ENCODE data around the gene SLC12A6. TPM values are rescaled to one million over a fixed set of nuclear protein-coding genes. Genes with fewer than 3 reads are reported as not detected.

SLC12A6 gene
- total RNA-seq, 3 donors from 2014 or later, result 22.3 to 28.8 (median 25.8) TPM

DNA sequence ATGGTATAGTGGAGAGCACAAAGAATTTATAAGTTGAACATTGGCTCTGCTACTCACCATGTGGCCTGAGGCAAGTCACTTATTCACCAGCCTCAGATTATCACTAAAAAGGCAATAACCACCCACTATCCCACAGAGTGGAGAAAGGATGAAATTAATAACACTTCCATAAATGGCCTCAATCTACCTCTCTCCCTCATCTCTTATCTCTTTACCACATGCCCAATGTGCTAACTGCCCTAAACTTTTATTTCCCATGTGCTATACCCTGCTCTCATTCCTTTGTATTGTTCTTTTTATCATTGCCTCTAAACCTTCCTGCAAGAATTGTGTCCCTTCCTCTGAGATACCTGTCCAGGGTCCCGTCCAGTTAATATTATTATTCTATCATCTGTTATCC, 26.0 kb downstream of the SLC12A6 start:
- no peak for TF ChIP-seq POLR2A (IDR thresholded peaks at IDR 0.05)
- TF ChIP-seq, protein P1, sequence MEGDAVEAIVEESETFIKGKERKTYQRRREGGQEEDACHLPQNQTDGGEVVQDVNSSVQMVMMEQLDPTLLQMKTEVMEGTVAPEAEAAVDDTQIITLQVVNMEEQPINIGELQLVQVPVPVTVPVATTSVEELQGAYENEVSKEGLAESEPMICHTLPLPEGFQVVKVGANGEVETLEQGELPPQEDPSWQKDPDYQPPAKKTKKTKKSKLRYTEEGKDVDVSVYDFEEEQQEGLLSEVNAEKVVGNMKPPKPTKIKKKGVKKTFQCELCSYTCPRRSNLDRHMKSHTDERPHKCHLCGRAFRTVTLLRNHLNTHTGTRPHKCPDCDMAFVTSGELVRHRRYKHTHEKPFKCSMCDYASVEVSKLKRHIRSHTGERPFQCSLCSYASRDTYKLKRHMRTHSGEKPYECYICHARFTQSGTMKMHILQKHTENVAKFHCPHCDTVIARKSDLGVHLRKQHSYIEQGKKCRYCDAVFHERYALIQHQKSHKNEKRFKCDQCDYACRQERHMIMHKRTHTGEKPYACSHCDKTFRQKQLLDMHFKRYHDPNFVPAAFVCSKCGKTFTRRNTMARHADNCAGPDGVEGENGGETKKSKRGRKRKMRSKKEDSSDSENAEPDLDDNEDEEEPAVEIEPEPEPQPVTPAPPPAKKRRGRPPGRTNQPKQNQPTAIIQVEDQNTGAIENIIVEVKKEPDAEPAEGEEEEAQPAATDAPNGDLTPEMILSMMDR (IDR thresholded peaks at IDR 0.05), result no peak
- no peak for TF ChIP-seq POLR2AphosphoS5 (IDR thresholded peaks at IDR 0.05)
- intact Hi-C loops (cut with DNase I; ENCODE audit: low total_unique reads), result no loop called here
- no peak for DNase-seq (ENCODE audit: low spot score in 2 of 2)
- Histone ChIP-seq H3K4me3 (no peak overlapping the region), H3K4me1 (no peaks in the 10 kb centered on the region), H3K9me3 (no peaks in the 10 kb centered on the region), H3K36me3 (no peaks in the 10 kb centered on the region), H3K27ac (no peak overlapping the region), H3K27me3 (no peaks in the 10 kb centered on the region)

DNA sequence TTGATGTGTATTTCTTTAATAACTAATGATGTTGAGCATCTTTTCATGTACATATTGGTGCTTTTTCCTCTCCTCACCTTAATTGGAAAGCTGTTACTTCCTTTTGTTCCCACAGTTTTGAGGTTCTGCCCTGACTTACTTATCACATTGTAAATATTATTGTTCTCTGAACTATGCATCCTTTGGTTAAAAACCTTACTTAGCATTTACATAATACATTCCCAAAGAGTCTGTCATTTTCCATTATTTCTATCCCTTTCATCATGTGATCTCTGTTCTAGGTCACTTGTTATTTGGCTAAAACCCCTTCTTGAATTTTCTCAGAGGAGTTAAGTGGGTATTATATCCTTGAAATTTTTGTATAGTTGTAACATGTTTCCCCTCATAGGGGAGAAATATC, 33.0 kb downstream of the SLC12A6 start:
- TF ChIP-seq, protein P1 (IDR thresholded peaks at IDR 0.05), result no peak
- TF ChIP-seq POLR2AphosphoS5 (IDR thresholded peaks at IDR 0.05), result no peak
- TF ChIP-seq POLR2A (IDR thresholded peaks at IDR 0.05), result no peak
- H3K36me3 ChIP-seq, result no peaks in the 10 kb centered on the region
- no peak for DNase-seq (ENCODE audit: low spot score in 2 of 2)
- H3K9me3 ChIP-seq, result no peaks in the 10 kb centered on the region
- intact Hi-C loops (cut with DNase I; ENCODE audit: low total_unique reads), result no loop called here
- no peak overlapping the region for H3K27ac ChIP-seq
- H3K4me1 ChIP-seq, result no peaks in the 10 kb centered on the region
- H3K27me3 ChIP-seq, result no peaks in the 10 kb centered on the region
- H3K4me3 ChIP-seq, result no peak overlapping the region

DNA sequence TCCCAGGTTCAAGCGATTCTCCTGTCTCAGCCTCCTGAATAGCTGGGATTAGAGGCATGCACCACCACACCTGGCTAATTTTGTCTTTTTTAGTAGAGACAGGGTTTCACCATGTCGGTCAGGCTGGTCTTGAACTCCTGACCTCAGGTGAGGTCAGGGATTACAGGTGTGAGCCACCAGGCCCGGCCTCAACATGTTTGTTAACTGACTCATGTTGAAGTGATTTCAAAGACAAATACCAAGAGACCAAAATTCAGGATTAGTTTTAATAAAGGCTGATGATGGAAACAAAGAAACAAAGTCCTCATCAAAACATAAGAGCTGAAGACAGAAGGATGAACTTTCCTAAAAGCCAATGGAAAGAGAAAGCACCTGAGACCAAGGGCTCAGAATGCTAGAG, 36.5 kb downstream of the SLC12A6 start:
- intact Hi-C loops (cut with DNase I; ENCODE audit: low total_unique reads), result no loop called here
- H3K9me3 ChIP-seq, result no peaks in the 10 kb centered on the region
- no peaks in the 10 kb centered on the region for H3K36me3 ChIP-seq
- no peak overlapping the region for H3K4me3 ChIP-seq
- TF ChIP-seq, protein P1 (IDR thresholded peaks at IDR 0.05), result no peak
- TF ChIP-seq POLR2A (IDR thresholded peaks at IDR 0.05) (no peak), POLR2AphosphoS5 (IDR thresholded peaks at IDR 0.05) (no peak)
- DNase-seq (ENCODE audit: low spot score in 2 of 2), result no peak
- no peaks in the 10 kb centered on the region for H3K4me1 ChIP-seq
- no peak overlapping the region for H3K27ac ChIP-seq
- no peaks in the 10 kb centered on the region for H3K27me3 ChIP-seq

DNA sequence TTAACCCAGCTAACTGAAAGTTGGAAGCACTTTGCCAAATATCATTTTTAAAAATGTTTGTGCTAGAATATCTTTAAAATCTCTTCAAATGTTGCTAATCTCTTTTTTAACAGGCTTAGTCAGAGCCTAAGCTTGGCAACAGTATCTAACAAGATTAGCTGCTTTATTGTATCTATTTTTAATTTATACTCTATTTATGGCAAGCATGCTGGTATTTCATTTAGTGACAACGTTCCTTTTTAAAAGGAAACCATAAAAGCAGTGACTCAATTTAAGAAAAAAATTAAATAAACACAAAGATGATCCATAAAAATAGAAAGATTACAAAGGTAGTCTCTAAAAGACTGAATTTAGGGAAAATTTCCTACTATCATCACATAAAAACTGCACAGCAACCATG, 40.5 kb downstream of the SLC12A6 start:
- intact Hi-C loops (cut with DNase I; ENCODE audit: low total_unique reads), result no loop called here
- no peak for DNase-seq (ENCODE audit: low spot score in 2 of 2)
- no peaks in the 10 kb centered on the region for H3K27me3 ChIP-seq
- H3K4me1 ChIP-seq, result no peaks in the 10 kb centered on the region
- H3K4me3 ChIP-seq, result no peak overlapping the region
- no peak overlapping the region for H3K27ac ChIP-seq
- no peaks in the 10 kb centered on the region for H3K36me3 ChIP-seq
- TF ChIP-seq POLR2AphosphoS5 (IDR thresholded peaks at IDR 0.05), result no peak
- TF ChIP-seq POLR2A (IDR thresholded peaks at IDR 0.05), result no peak
- TF ChIP-seq, protein P1 (IDR thresholded peaks at IDR 0.05), result no peak
- H3K9me3 ChIP-seq, result no peaks in the 10 kb centered on the region

DNA sequence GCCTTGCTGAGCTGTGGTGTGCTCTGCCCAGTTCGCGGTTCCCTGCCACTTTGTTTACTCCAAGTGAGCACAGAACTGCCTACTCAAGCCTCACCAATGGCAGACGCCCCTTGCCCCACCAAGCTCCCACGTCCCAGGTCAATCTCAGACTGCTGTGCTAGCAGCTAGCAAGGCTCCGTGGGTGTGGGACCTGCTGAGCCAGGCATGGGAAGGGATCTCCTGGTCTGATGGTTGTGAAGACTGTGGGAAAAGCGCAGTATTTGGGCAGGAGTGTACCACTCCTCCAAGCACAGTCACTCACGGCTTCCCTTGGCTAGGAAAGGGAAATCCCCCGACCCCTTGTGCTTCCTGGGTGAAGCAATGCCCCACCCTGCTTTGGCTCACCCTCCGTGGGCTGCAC, 45.0 kb downstream of the SLC12A6 start:
- H3K4me1 ChIP-seq, result no peaks in the 10 kb centered on the region
- no peak for DNase-seq (ENCODE audit: low spot score in 2 of 2)
- intact Hi-C loops (cut with DNase I; ENCODE audit: low total_unique reads), result no loop called here
- H3K9me3 ChIP-seq, result no peaks in the 10 kb centered on the region
- TF ChIP-seq, protein P1 (IDR thresholded peaks at IDR 0.05), result no peak
- TF ChIP-seq POLR2AphosphoS5 (IDR thresholded peaks at IDR 0.05) (no peak), POLR2A (IDR thresholded peaks at IDR 0.05) (no peak)
- H3K27me3 ChIP-seq, result no peaks in the 10 kb centered on the region
- H3K36me3 ChIP-seq, result no peaks in the 10 kb centered on the region
- no peak overlapping the region for H3K4me3 ChIP-seq
- no peak overlapping the region for H3K27ac ChIP-seq
